Germinal center (tissue), 1 donor: Measurements from ENCODE around the gene ZNF649.
A peak's percentile ranks its signal among the peaks of the same experiment; 100 is the strongest.
"Not testable (repeated sequence)": the region's sequence is repeated elsewhere in the genome, so short reads cannot be mapped to it uniquely, and the experiment has no call there.

ENCODE experiments used
- DNase-seq: peaks from one replicate; pipeline ENCODE4 v3.0.0; 2012; ENCODE audit warnings: mixed read lengths, low spot score

Gene ZNF649

DNA sequence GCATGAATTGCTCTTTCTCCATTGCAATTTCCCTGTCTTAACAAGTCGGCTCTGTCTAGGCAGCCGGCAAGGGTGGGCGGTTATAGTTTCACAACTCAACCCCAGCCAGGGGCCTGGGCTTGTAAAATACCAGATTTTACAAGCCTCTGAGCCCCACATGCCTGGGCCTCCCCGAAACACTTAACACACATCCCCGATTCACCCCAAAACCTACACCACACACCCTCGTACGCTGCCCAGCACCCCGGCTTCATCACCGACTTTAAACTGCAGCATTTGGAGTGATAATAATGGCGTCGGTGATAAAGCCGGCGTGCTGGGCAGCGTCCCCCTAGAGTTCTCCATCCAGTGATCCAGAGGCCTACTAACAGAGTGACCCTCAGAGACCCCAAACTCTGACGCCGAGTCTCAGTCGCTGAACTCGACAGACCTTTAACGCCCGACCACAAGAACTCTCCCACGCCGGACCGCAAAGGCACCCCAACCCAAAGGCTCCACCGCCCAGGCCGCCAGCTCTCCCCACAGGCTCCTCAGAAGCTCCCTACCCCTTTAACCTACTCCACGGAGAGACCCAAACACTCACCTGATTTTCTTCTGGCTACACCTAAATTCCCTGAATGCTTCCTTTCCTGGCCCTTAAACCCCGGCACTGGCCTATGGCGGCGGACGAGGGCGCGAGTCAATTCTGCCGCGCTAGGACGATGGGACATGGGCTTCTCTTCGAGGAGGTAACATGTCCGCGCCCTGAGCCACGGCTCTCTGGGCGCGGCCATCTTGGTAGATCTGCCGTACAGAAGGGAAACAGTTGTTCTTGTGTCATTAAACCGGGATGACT is at the start of gene ZNF649:
Gene ZNF649, minus strand, starts transcription at position 687 of the 835 bp plus-strand sequence. CDS start 4,910 bp downstream, outside the sequence.
- DNase-seq, result peak; percentile 83

DNA sequence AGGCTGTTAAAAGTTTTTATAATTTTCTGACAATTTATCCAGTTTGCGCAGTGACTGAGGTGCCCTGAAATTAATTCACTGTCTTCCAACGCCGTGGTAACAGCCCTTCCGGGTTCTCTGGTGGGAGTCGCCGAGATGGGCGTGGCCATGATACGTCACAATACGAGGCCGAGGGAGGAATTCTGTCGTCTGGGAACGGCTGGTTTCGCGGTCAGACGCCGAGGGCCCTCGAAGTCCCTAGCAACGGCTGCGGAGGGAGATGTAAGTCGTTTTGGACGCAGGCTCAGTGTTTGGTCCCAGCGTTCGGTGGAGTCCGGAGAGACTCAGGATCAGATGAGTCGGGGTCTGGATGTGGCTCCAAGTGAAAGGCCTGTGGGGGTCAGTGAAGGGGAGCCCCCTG is 44.2 kb upstream of the ZNF649 start:
- DNase-seq, result no peak

DNA sequence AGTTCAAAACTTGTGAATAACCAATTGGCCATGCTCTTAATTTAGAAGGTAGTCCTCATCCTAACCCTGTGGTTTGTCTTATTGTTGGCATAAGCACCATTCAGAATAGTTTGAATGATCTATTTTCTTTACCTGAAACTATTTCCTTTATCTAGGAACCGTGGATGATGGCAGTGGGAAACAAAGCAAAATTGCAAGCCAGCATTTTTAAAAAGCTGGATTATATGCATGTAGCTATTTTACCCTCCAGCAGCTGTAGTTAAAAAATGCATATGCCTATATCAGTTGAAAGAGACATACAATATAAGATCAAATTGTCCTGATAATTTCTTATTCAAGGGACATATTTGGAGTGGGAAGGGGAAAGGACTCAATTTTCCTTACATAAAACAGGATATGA is 41.8 kb upstream of the ZNF649 start:
- DNase-seq, result no peak

DNA sequence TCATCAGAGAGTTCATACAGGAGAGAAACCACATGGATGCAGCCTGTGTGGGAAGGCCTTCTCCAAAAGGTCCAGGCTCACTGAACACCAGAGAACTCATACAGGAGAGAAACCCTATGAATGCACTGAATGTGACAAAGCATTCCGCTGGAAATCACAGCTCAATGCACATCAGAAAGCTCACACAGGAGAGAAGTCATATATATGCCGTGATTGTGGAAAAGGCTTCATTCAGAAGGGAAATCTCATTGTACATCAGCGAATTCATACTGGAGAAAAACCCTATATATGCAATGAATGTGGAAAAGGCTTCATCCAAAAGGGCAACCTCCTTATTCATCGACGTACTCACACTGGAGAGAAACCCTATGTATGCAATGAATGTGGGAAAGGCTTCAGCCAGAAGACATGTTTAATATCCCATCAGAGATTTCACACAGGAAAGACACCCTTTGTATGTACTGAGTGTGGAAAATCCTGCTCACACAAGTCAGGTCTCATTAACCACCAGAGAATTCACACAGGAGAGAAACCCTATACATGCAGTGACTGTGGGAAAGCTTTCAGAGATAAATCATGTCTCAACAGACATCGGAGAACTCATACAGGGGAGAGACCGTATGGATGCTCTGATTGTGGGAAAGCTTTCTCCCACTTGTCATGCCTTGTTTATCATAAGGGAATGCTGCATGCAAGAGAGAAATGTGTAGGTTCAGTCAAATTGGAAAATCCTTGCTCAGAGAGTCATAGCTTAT is 40.2 kb upstream of the ZNF649 start:
- no peak for DNase-seq

DNA sequence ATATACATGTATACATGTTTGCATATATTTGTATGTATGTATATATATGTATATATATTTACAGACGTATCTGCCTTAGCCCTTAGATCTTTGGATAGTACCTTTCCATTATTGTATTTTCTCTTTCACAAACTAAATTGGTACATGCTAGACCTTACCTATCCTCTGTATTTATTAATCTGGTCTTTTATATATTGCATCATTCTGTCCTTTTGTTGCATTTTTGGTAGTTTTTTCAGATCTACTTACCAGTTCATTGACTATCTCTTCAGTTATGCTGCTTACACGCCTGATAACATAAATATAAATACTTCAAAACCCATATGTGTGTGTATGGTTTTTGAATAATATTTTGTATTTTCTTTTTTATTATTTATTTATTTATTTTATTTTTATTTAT is 34.1 kb upstream of the ZNF649 start:
- no peak for DNase-seq

DNA sequence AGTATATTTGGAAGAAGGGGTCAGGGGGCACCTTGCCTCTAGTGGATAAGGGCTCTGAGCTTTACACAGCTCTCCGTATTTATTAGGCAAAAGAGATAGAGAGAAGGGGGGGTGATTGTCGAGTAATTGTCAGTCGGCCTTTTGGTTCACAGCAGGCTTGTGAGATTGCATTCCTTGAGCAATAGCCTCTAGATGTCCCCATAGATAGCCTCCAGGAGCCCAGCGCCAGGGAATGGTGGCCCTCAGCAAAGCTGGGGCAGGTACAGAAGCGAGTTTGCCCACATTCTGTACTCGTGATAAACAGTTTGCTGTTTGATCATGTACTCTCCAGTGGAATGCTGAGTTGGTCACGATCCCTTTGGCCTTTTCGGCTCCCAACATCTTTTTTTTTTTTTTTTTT is 27.1 kb upstream of the ZNF649 start:
- no peak for DNase-seq

DNA sequence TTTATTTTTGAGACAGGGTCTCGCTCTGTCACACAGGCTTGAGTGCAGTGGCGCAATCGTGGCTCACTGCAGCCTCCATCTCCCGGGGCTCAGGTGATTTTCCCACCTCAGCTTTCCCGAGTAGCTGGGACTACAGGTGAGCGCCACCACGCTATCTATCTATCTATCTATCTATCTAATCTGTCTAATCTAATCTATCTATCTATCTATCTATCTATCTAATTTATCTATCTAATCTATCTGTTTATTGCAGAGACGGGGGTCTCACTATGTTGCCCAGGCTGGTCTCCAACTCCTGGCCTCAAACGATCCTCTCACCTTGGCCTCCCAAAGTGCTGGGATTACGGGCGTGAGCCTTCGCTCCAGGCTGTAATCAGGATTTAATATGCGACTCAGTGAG is 23.0 kb upstream of the ZNF649 start:
- no peak for DNase-seq

DNA sequence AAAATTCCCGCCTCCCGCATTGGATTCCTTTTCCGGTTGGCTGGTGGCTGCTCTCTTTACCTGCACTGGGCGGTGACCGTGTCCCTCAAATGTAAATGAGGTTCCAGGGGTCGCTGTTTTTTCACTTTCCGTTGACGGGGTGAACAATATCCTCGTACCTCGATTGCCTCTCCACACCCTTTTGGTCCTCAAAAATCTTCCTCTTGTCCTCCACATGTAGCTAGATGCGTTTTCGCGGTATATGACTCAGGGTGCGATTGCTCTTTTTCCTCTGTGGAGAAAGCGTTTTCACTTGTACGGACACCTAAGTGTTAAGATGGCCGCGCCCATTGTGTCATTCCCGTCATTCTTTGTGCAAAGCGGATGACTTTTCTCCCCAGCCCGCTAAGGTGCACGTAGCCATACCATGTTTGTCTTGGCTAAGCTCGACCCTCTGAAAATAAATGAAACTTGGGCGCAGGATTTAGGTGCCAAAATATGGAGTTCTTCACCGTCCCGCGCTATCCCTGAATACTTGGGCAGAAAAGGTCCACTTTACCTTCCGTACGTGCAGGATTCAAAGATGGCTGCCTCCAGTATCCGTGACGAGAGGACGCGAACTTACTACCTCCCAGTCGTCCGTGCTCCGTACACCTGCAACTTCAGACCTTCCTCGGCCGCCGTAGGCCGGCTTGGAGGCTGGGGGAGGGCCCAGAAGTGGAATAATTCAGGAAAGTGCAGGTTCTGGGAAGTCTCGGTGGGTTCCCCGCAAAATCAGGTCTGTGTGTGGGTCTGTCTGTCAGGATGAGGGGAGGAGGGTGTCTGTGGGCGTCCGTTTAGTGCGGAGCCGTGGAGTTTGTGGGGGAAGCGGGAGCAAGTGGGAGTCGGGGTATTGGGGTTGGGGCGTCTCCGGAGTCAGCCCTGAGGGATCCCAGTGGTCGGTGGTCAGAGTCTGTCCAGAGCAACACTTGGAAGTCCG is 22.2 kb upstream of the ZNF649 start, which contains the start of gene ZNF613:
Gene ZNF613, plus strand, starts transcription at position 689 of the 958 bp plus-strand sequence. CDS start 8,749 bp downstream, outside the sequence.
- peak; percentile 88 for DNase-seq

DNA sequence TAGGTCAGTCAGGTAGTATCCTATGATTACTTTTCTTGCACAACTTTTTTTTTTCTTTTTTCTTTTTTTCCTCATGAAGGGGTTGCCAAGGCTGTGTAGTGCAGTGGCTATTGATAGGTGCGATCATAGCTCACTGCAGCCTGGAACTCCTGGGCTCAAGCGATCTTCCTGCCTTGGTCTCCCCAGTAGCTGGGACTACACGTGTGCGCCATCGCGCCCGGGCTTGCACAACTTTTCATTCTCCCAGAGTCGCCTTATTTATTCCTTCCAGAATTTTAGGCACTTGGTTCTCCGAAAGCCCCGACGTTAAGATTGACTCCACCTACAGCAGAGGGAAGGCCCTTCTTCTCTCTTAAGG is 21.6 kb upstream of the ZNF649 start:
- no peak for DNase-seq

DNA sequence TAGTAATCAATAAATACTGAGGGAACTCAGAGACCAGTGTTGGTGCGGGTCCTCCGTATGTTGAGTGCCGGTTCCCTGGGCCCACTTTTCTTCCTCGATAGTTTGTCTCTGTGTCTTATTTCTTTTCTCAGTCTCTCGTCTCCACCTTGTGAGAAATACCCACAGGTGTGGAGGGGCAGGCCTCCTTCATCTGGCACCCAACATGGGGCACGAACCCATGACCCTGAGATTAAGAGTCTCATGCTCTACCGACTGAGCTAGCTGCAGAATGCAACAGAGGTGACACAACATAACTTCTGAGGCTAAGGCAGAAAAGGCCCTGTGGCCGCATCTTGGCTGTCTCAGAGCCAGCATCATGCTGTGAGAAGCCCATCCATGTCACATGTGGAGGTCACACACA is 17.1 kb upstream of the ZNF649 start:
- DNase-seq, result no peak

DNA sequence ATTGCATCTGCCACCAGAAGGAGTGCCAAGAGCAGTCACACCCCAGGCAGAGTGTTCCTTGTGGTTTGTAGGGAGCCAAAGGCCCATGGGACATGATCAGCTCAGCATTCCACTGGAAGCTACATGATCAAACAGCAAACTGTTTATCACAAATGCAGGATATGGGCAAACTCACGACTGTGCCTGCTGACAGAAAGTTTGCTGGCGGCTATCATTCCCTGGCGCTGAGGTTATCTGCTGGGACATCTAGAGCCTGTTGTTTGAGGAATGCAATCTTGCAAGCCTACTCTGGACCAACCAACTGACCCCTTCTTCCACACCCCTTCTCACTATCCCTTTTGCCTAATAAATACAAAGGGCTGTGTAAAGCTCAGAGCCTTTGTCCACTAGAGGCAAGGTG is 14.8 kb upstream of the ZNF649 start:
- no peak for DNase-seq

DNA sequence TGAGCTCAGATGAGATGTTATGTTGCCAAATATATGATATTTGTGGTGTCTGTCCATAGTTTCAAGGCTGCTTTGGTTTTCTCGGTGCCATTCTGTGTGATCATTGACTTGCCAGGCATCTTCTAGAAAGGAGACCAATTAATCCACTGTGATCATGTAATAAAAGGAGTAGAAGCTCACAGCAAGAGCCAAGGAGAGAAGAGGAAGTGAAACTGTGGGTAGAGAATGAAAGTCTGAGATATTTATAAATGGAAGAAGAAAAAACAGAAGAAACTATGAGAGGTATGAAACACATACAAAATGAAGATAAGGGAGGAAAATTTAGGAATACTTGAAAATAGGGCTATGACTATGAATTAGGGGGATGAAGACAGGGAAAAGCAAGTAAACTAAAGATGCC is 11.3 kb upstream of the ZNF649 start:
- no peak for DNase-seq

DNA sequence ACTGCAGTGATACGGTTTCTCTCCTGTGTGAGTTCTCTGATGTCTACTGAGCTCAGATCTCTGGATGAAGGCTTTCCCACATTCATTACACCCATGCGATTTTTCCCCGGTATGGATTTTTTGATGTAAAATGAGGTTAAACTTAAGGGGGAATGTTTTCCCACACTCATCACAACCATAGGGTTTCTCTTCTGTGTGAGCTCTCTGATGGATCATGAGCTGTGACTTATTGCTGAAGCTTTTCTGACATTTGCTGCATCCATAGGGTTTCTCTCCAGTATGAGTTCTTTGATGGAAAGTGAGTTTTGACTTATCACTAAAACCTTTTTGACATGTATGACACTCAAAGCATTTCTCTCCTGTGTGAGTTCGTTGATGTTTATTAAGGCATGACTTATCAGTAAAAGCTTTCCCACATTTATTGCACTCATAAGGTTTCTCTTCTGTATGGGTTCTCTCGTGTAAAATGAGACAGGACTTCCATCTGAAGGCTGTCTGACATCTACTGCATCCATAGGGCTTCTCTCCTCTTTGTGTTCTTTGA is 10.6 kb upstream of the ZNF649 start:
- no peak for DNase-seq

DNA sequence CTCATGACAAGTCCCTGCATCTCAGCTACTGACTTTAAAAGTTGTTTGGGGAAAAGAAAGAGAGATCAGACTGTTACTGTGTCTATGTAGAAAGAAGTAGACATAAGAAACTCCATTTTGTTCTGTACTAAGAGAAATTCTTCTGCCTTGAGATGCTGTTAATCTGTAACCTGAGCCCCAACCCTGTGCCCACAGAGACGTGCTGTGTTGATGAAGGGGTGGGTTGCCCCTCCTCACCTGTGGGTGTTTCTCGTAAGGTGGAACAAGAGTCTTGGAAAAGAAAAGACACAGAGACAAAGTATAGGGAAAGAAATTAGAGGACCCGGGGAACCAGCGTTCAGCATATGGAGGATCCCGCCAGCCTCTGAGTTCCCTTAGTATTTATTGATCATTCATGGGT is 3.2 kb upstream of the ZNF649 start:
- not testable (repeated sequence) for DNase-seq

DNA sequence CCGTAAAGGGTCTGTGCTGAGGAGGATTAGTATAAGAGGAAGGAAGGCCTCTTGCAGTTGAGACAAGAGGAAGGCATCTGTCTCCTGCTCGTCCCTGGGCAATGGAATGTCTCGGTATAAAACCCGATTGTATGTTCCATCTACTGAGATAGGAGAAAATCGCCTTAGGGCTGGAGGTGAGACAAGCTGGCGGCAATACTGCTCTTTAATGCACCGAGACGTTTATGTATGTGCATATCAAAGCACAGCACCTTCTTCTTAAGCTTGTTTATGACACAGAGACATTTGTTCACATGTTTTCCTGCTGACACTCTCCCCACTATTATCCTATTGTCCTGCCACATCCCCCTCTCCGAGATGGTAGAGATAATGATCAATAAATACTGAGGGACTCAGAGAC is 1.3 kb upstream of the ZNF649 start:
- DNase-seq, result not testable (repeated sequence)

DNA sequence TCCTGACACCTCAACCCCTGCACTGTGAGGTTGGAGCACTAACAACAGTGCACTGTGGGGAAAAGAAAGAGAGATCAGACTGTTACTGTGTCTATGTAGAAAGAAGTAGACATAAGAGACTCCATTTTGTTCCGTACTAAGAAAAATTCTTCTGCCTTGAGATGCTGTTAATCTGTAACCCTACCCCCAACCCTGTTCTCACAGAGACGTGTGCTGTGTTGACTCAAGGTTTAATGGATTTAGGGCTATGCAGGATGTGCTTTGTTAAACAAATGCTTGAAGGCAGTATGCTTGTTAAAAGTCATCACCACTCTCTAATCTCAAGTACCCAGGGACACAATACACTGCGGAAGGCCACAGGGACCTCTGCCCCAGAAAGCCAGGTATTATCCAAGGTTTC is 822 bp upstream of the ZNF649 start:
- DNase-seq, result not testable (repeated sequence)

DNA sequence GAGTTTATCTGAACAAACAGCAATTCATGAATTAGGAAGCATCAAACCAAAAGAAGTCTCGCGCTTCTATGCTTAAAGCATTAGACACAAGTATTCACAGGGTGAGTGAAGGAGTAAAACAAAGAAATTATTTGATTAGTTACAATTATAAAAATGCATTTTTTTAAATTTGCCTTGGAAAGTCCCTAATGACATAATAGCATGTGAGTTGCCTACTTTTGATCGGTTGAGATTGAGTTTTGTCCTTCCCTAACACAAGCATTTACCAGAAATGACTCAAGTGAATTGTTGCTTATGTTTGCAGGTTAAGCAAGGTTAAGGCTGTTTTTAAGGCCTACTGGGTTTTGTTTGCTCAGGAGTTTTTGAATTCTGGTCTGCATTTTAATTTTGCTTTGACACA is 389 bp upstream of the ZNF649 start:
- no peak for DNase-seq

DNA sequence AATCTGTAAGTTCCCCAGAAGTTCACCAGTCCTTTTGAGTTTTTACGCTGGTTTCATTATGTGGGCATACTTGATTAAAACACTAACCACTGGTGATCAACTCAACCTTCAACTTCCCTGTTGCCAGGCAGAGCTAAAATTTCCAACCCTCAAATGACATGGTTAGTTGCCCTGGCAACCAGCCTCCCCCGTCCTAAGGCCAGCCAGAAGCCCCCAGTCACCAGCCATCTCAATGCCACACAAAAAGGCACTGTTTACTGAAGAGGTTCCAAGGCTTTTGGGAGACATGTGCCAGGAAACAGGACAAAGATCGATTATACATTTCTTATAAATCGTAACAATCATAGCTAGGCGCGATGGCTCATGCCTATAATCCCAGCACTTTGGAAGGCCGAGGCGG is 1.6 kb downstream of the ZNF649 start:
- no peak for DNase-seq

DNA sequence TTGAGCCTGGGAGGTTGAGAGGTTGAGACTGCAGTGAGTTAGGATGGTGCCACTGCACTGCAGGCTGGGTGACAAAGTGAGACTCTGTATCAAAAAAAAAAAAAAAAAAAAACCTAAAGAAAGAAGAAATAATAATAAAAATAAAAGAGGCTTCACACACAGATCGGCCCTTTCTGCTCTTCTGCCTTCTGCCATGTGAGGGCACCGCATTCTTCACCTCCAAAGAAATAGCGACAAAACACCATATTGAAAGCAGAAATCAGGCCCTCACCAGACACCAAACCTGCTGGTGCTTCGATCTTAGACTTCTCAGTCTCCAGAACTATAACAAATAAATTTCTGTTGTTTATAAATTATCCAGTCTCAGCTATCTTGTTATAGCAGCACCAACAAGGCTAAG is 3.0 kb downstream of the ZNF649 start:
- no peak for DNase-seq

DNA sequence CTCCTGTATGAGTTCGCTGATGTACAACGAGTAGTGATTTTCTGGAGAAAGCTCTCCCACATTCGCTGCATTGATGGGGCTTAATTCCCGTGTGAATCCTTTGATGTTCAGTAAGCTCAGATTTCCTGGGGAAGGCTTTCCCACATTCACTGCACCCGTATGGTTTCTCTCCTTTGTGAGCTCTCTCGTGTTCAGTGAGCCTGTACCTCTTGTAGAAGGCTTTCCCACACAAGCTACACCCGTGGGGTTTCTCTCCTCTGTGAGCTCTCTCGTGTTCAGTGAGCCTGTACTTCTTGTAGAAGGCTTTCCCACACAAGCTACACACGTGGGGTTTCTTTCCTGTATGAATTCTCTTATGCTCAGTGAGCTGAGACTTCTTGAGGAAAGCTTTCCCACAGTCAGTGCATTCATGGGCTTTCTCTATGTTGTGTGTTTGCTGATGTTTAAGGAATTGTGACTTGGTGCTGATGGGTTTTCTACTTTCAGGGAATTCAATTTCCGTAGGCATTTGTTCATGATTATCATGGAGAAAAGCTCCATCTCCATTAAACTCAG is 13.5 kb downstream of the ZNF649 start:
- DNase-seq, result no peak

DNA sequence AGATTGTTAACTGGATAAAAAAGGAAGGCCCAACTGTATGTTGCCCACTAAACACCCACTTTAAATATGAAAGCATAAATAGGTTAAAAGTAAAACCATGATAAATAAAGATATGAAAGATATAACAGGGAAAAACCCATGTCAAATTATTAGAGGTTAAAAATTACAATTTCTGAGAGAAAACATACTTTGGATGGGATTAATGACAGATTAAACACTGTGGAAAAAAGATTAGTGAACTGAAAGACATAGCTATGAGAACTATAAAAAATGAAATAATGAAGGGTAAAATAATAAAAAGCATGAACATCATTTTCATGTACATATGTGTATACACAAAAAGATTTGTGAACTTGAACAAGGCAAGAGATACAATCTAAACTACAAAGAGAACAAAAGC is 14.9 kb downstream of the ZNF649 start:
- no peak for DNase-seq
